Left renal pelvis (tissue), 4 donors: ENCODE results near the gene ERLIN1. TPM values are rescaled to one million over a fixed set of nuclear protein-coding genes. Genes with fewer than 3 reads are reported as not detected.
A peak's percentile ranks its signal among the peaks of the same experiment; 100 is the strongest.
"Not testable (repeated sequence)": the region's sequence is repeated elsewhere in the genome, so short reads cannot be mapped to it uniquely, and the experiment has no call there.

Source experiments
- DNase-seq, 4 donors: peaks; one replicate each; pipeline ENCODE4 v3.0.0-alpha.2; 2013; ENCODE audit warnings: low read depth in 4 of 4, low spot score in 3 of 4
- polyA plus RNA-seq, 4 donors: library from polyadenylated mRNA; unstranded; fragments of 120-200 nt; gene quantifications; one replicate each; pipeline ENCODE4 v1.2.1, GENCODE V29; 2013; ENCODE audit not compliant: insufficient read length in 4 of 4

ERLIN1 gene
- polyA plus RNA-seq, 4 donors: 44.6 to 60.5 (median 55.1) TPM

GRCh38 chr10:100138921-100139496 is 46.8 kb downstream of the ERLIN1 start:
- no peak for DNase-seq

GRCh38 chr10:100135486-100135885 is 50.3 kb downstream of the ERLIN1 start:
- DNase-seq: no peak

GRCh38 chr10:100133801-100134200 is 52.0 kb downstream of the ERLIN1 start:
- DNase-seq: no peak

- no peak for DNase-seq
Observed at GRCh38 chr10:100132427-100132826, 53.4 kb downstream of the ERLIN1 start.

- DNase-seq: no peak
Observed at GRCh38 chr10:100131571-100131970, 54.3 kb downstream of the ERLIN1 start.

GRCh38 chr10:100130831-100131230 is 55.0 kb downstream of the ERLIN1 start:
- DNase-seq: peak in 2 of 4 donors; percentile 9 to 20

- DNase-seq: no peak
Observed at GRCh38 chr10:100129424-100129823, 56.4 kb downstream of the ERLIN1 start.

- no peak for DNase-seq
Observed at GRCh38 chr10:100128951-100129350, 56.9 kb downstream of the ERLIN1 start.

- DNase-seq: not testable (repeated sequence)
Observed at GRCh38 chr10:100125335-100125734, 60.5 kb downstream of the ERLIN1 start.

GRCh38 chr10:100124097-100124496 is 61.7 kb downstream of the ERLIN1 start:
- DNase-seq: no peak

GRCh38 chr10:100122780-100123179 is 63.0 kb downstream of the ERLIN1 start:
- DNase-seq: no peak

GRCh38 chr10:100120550-100120949 is 65.3 kb downstream of the ERLIN1 start:
- DNase-seq: no peak

GRCh38 chr10:100119726-100120125 is 66.1 kb downstream of the ERLIN1 start:
- DNase-seq: no peak

GRCh38 chr10:100114976-100115770 is 70.7 kb downstream of the ERLIN1 start:
- peak in 1 of 4 donors; percentile 9 for DNase-seq

- DNase-seq: no peak
Observed at GRCh38 chr10:100114460-100114859, 71.4 kb downstream of the ERLIN1 start.

GRCh38 chr10:100109670-100110069 is 76.2 kb downstream of the ERLIN1 start:
- DNase-seq: no peak

GRCh38 chr10:100106865-100107264 is 79.0 kb downstream of the ERLIN1 start:
- DNase-seq: no peak

GRCh38 chr10:100104300-100104699 is 81.5 kb downstream of the ERLIN1 start:
- no peak for DNase-seq

GRCh38 chr10:100103581-100103980 is 82.2 kb downstream of the ERLIN1 start:
- DNase-seq: no peak

- no peak for DNase-seq
Observed at GRCh38 chr10:100101192-100102076, 84.4 kb downstream of the ERLIN1 start.

GRCh38 chr10:100100651-100101184 is 85.1 kb downstream of the ERLIN1 start:
- DNase-seq: no peak
